CD8-positive, alpha-beta memory T cell (primary cell): Measurements from ENCODE around the gene SSX4. TPM values are rescaled to one million over a fixed set of nuclear protein-coding genes. Genes with fewer than 3 reads are reported as not detected.
"Not testable (repeated sequence)": the region's sequence is repeated elsewhere in the genome, so short reads cannot be mapped to it uniquely, and the experiment has no call there.

Source experiments
- CTCF ChIA-PET: fragments of 350-600 bp; sonication (Branson Sonifier 250); formaldehyde crosslinking; loops from one replicate; lab custom pipeline; 2021; ENCODE audit warnings: antibody characterized with exemption; lab: Charles Lee
- POLR2A ChIA-PET: fragments of 350-600 bp; sonication (Branson Sonifier 250); formaldehyde crosslinking; loops from one replicate; lab custom pipeline; 2021; ENCODE audit warnings: antibody characterized with exemption; lab: Charles Lee
- DNase-seq, 5 donors: peaks; one replicate each; pipeline versions ENCODE4 v3.0.0 to v3.0.0-alpha.2; 2020 to 2022; ENCODE audit warnings: mixed read lengths in 1 of 5
- H3K27ac ChIP-seq: one replicate; pipeline ENCODE4 v1.7.0; 2013; ENCODE audit warnings: low read depth, mild to moderate bottlenecking, low read length, moderate library complexity
- H3K27me3 ChIP-seq: 2 replicates; pipeline ENCODE4 v1.7.0; 2013; ENCODE audit warnings: low read length, mild to moderate bottlenecking; ENCODE audit not compliant: insufficient read depth, poor library complexity, severe bottlenecking
- H3K36me3 ChIP-seq: 2 replicates; pipeline ENCODE4 v1.7.0; 2013; ENCODE audit warnings: mild to moderate bottlenecking, low read length, moderate library complexity; ENCODE audit not compliant: insufficient read depth
- H3K4me1 ChIP-seq: 2 replicates; pipeline ENCODE4 v1.7.0; 2013; ENCODE audit warnings: mild to moderate bottlenecking, low read length, moderate library complexity; ENCODE audit not compliant: insufficient read depth
- H3K4me3 ChIP-seq: 2 replicates; pipeline ENCODE4 v1.7.0; 2013; ENCODE audit warnings: mild to moderate bottlenecking, low read length
- H3K9me3 ChIP-seq: 2 replicates; pipeline ENCODE4 v1.7.0; 2013; ENCODE audit warnings: mild to moderate bottlenecking, low read length
- H3K27ac Mint-ChIP-seq, 8 donors: one replicate each; pipeline ENCODE4 v1.8.0; 2020 to 2021; ENCODE audit warnings: mixed read lengths in 8 of 8, mild to moderate bottlenecking in 6 of 8, inconsistent platforms in 3 of 8, moderate library complexity in 3 of 8
- H3K27me3 Mint-ChIP-seq, 2 donors: one replicate each; pipeline ENCODE4 v1.8.0; 2020 to 2021; ENCODE audit warnings: mixed read lengths in 2 of 2, mild to moderate bottlenecking in 1 of 2, moderate library complexity in 1 of 2
- H3K36me3 Mint-ChIP-seq, 3 donors: one replicate each; pipeline ENCODE4 v1.8.0; 2020 to 2021; ENCODE audit warnings: mixed read lengths in 3 of 3, inconsistent platforms in 1 of 3, mild to moderate bottlenecking in 1 of 3
- H3K4me1 Mint-ChIP-seq, 3 donors: one replicate each; pipeline ENCODE4 v1.8.0; 2020 to 2021; ENCODE audit warnings: mixed read lengths in 3 of 3, inconsistent platforms in 1 of 3, mild to moderate bottlenecking in 1 of 3
- H3K4me3 Mint-ChIP-seq, 7 donors: one replicate each; pipeline ENCODE4 v1.8.0; 2020 to 2021; ENCODE audit warnings: mixed read lengths in 7 of 7, mild to moderate bottlenecking in 6 of 7, moderate library complexity in 4 of 7, inconsistent platforms in 2 of 7
- H3K9me3 Mint-ChIP-seq, 5 donors: one replicate each; pipeline ENCODE4 v1.8.0; 2020 to 2022; ENCODE audit warnings: mixed read lengths in 5 of 5, mild to moderate bottlenecking in 3 of 5, moderate library complexity in 2 of 5, inconsistent platforms in 1 of 5
- polyA plus RNA-seq: library from polyadenylated mRNA; unstranded; fragments of 300-500 nt; fragmentation: Illumina TruSeq; gene quantifications from one replicate; pipeline ENCODE4 v1.2.3, GENCODE V29; 2021
- total RNA-seq, 2 experiments: library from RNA; stranded (reverse); gene quantifications; one replicate each; pipeline ENCODE4 v1.2.3, GENCODE V29; 2021

SSX4 gene
- total and polyA plus RNA-seq, 3 experiments from 2014 or later, result not detected

GRCh38 chrX:48397825-48398224, 14.5 kb downstream of the SSX4 start:
- H3K9me3 ChIP-seq, H3K4me3 ChIP-seq, H3K36me3 ChIP-seq, H3K27ac Mint-ChIP-seq, POLR2A ChIA-PET, H3K27me3 ChIP-seq, H3K36me3 Mint-ChIP-seq, H3K9me3 Mint-ChIP-seq, DNase-seq, H3K27ac ChIP-seq, H3K4me1 Mint-ChIP-seq, H3K4me3 Mint-ChIP-seq, H3K27me3 Mint-ChIP-seq, CTCF ChIA-PET, H3K4me1 ChIP-seq: not testable (repeated sequence)

GRCh38 chrX:48411860-48412259, 28.5 kb downstream of the SSX4 start, which contains the start of gene SSX4B:
TSS of gene SSX4B (minus strand) at chrX:48411960. CDS start at chrX:48411372, 588 bp downstream.
- H3K36me3 Mint-ChIP-seq, H3K9me3 Mint-ChIP-seq, H3K4me1 ChIP-seq, H3K27me3 Mint-ChIP-seq, H3K27me3 ChIP-seq, H3K4me1 Mint-ChIP-seq, POLR2A ChIA-PET, CTCF ChIA-PET, H3K4me3 ChIP-seq, H3K27ac Mint-ChIP-seq, DNase-seq, H3K36me3 ChIP-seq, H3K27ac ChIP-seq, H3K9me3 ChIP-seq, H3K4me3 Mint-ChIP-seq: not testable (repeated sequence)

- H3K36me3 Mint-ChIP-seq, H3K4me1 Mint-ChIP-seq, POLR2A ChIA-PET, H3K4me1 ChIP-seq, H3K4me3 Mint-ChIP-seq, H3K27ac ChIP-seq, DNase-seq, H3K27me3 ChIP-seq, H3K36me3 ChIP-seq, H3K27ac Mint-ChIP-seq, H3K4me3 ChIP-seq, CTCF ChIA-PET, H3K9me3 ChIP-seq, H3K27me3 Mint-ChIP-seq, H3K9me3 Mint-ChIP-seq: not testable (repeated sequence)
These were observed 43.8 kb downstream of the SSX4 start for GRCh38 chrX:48427027-48427716.

- H3K27ac ChIP-seq, POLR2A ChIA-PET, H3K27me3 Mint-ChIP-seq, H3K4me3 Mint-ChIP-seq, DNase-seq, H3K4me1 ChIP-seq, H3K36me3 ChIP-seq, H3K27me3 ChIP-seq, H3K9me3 ChIP-seq, CTCF ChIA-PET, H3K9me3 Mint-ChIP-seq, H3K36me3 Mint-ChIP-seq, H3K4me3 ChIP-seq: not testable (repeated sequence)
- peak overlapping the region in 1 of 8 donors; percentile 50 for H3K27ac Mint-ChIP-seq
- peaks cover 10 to 16% (median 10%) of the 10 kb centered on the region in 3 donors for H3K4me1 Mint-ChIP-seq
These were observed 46.3 kb downstream of the SSX4 start for GRCh38 chrX:48429606-48430005.

- H3K9me3 Mint-ChIP-seq, result peaks cover 0 to 11% (median 9%) of the 10 kb centered on the region in 5 donors
- POLR2A ChIA-PET, H3K36me3 ChIP-seq, CTCF ChIA-PET, H3K4me1 ChIP-seq, H3K27me3 Mint-ChIP-seq, H3K27ac ChIP-seq, DNase-seq, H3K27me3 ChIP-seq, H3K36me3 Mint-ChIP-seq, H3K4me3 Mint-ChIP-seq, H3K9me3 ChIP-seq, H3K4me3 ChIP-seq: not testable (repeated sequence)
- H3K4me1 Mint-ChIP-seq, result peaks cover 10 to 18% (median 12%) of the 10 kb centered on the region in 3 donors
- peak overlapping the region in 1 of 8 donors; percentile 50 for H3K27ac Mint-ChIP-seq
These were observed 46.8 kb downstream of the SSX4 start for GRCh38 chrX:48430166-48430565.

- H3K4me3 Mint-ChIP-seq, H3K27ac Mint-ChIP-seq, CTCF ChIA-PET, H3K36me3 ChIP-seq, H3K36me3 Mint-ChIP-seq, H3K27ac ChIP-seq, H3K9me3 ChIP-seq, H3K4me1 ChIP-seq, H3K4me3 ChIP-seq, POLR2A ChIA-PET, H3K27me3 Mint-ChIP-seq, H3K27me3 ChIP-seq: not testable (repeated sequence)
- peaks cover 8 to 15% (median 10%) of the 10 kb centered on the region in 3 donors for H3K4me1 Mint-ChIP-seq
- peak in 2 of 5 donors; percentile 12 to 39 for DNase-seq
- H3K9me3 Mint-ChIP-seq, result peaks cover 0 to 23% (median 17%) of the 10 kb centered on the region in 5 donors
These were observed 50.4 kb downstream of the SSX4 start for GRCh38 chrX:48433713-48434112.

Other genes starting within 250 kb of the SSX4 start
- gene SSX5, start 186.7 kb upstream of the SSX4 start, total RNA-seq, result not detected
- gene SSX5, start 186.7 kb upstream of the SSX4 start, polyA plus RNA-seq, result not detected
- not detected for gene SSX1, start 128.1 kb upstream of the SSX4 start, total RNA-seq
- gene SSX1, start 128.1 kb upstream of the SSX4 start, polyA plus RNA-seq, result not detected
- not detected for gene SSX3, start 26.8 kb upstream of the SSX4 start, total RNA-seq
- gene SSX3, start 26.8 kb upstream of the SSX4 start, polyA plus RNA-seq, result not detected
- not detected for gene SSX4B, start 28.4 kb downstream of the SSX4 start, total RNA-seq
- gene SSX4B, start 28.4 kb downstream of the SSX4 start, polyA plus RNA-seq, result not detected
- 100 to 1,000 TPM; 188 to 211 TPM for gene SLC38A5, start 86.7 kb downstream of the SSX4 start, total RNA-seq
- 19.8 TPM for gene SLC38A5, start 86.7 kb downstream of the SSX4 start, polyA plus RNA-seq
- 100 to 1,000 TPM; 105 to 107 TPM for gene FTSJ1, start 92.7 kb downstream of the SSX4 start, total RNA-seq
- 69.4 TPM for gene FTSJ1, start 92.7 kb downstream of the SSX4 start, polyA plus RNA-seq
- gene PORCN, start 125.5 kb downstream of the SSX4 start, total RNA-seq, result 10 to 100 TPM; 12.8 to 13.5 TPM
- gene PORCN, start 125.5 kb downstream of the SSX4 start, polyA plus RNA-seq, result 17.8 TPM
- gene EBP, start 138.3 kb downstream of the SSX4 start, total RNA-seq, result 100 to 1,000 TPM; 150 to 153 TPM
- 109 TPM for gene EBP, start 138.3 kb downstream of the SSX4 start, polyA plus RNA-seq
- gene TBC1D25, start 156.2 kb downstream of the SSX4 start, total RNA-seq, result 10 to 100 TPM; 14.0 to 15.2 TPM
- 21.5 TPM for gene TBC1D25, start 156.2 kb downstream of the SSX4 start, polyA plus RNA-seq
- gene RBM3, start 190.9 kb downstream of the SSX4 start, total RNA-seq, result 100 to 1,000 TPM; 245 to 255 TPM
- 272 TPM for gene RBM3, start 190.9 kb downstream of the SSX4 start, polyA plus RNA-seq
- gene WDR13, start 214.0 kb downstream of the SSX4 start, total RNA-seq, result 10 to 100 TPM; 47.5 to 48.0 TPM
- gene WDR13, start 214.0 kb downstream of the SSX4 start, polyA plus RNA-seq, result 48.3 TPM